SK-N-SH (cell line): ENCODE measurements around the gene PIK3R5. TPM values are rescaled to one million over a fixed set of nuclear protein-coding genes. Genes with fewer than 3 reads are reported as not detected.

ENCODE experiments used
- CTCF ChIA-PET: fragments of 300-600, 350-600 bp; formaldehyde crosslinking; extraction: SDS; loops from one replicate; lab custom pipeline; 2021; lab: Yijun Ruan, JAX
- POLR2A ChIA-PET: fragments of 350-600 bp; sonication (Branson Sonifier 250); formaldehyde crosslinking; extraction: SDS; loops from one replicate; lab custom pipeline; 2020; ENCODE audit warnings: antibody characterized with exemption, inconsistent platforms; lab: Yijun Ruan, JAX
- DNase-seq: peaks from one replicate; pipeline ENCODE4 v3.0.0; 2012
- H2AFZ ChIP-seq: fragments of 200-600 bp; sonication (generic); 2 replicates; pipeline ENCODE4 v1.8.1; 2016; ENCODE audit warnings: antibody characterized with exemption, mild to moderate bottlenecking, low read depth
- H3F3A ChIP-seq: fragments of 200-600 bp; sonication (generic); replicated peaks from 2 replicates; pipeline ENCODE3; 2016; ENCODE audit warnings: antibody characterized with exemption, mild to moderate bottlenecking; ENCODE audit not compliant: insufficient read depth
- H3K27ac ChIP-seq, 2 experiments: fragments of 200-500 bp in 1 of 2; fragments of 200-600 bp in 1 of 2; sonication (Bioruptor generic) in 1 of 2; sonication (generic), shearing (Covaris generic) in 1 of 2; 2 replicates each; pipeline versions ENCODE4 v1.5.1 to v1.6.1; 2014 to 2016; ENCODE audit warnings: low read depth in 2 of 2, inconsistent platforms in 1 of 2, low read length in 1 of 2, mild to moderate bottlenecking in 1 of 2, mixed read lengths in 1 of 2
- H3K27me3 ChIP-seq: fragments of 200-600 bp; sonication (generic), shearing (Covaris generic); 2 replicates; pipeline ENCODE4 v1.6.1; 2016; ENCODE audit warnings: mixed run types; ENCODE audit not compliant: insufficient read depth
- H3K36me3 ChIP-seq, 2 experiments: fragments of 200-500 bp in 1 of 2; fragments of 200-600 bp in 1 of 2; sonication (Bioruptor generic) in 1 of 2; sonication (generic) in 1 of 2; replicated peaks in 1 of 2; 2 replicates each; pipeline versions ENCODE3 to v1.5.1; 2014 to 2016; ENCODE audit warnings: low read length in 1 of 2, mild to moderate bottlenecking in 1 of 2; ENCODE audit not compliant: insufficient read depth in 2 of 2, control insufficient read depth in 1 of 2
- H3K4me1 ChIP-seq, 2 experiments: fragments of 200-500 bp in 1 of 2; fragments of 200-600 bp in 1 of 2; sonication (Bioruptor generic) in 1 of 2; sonication (generic), shearing (Covaris generic) in 1 of 2; 2 replicates each; pipeline versions ENCODE4 v1.5.1 to v1.6.1; 2014 to 2016; ENCODE audit warnings: low read depth in 1 of 2, low read length in 1 of 2, mixed run types in 1 of 2; ENCODE audit not compliant: insufficient read depth in 2 of 2, control insufficient read depth in 1 of 2
- H3K4me2 ChIP-seq: fragments of 200-600 bp; sonication (generic), shearing (Covaris generic); 2 replicates; pipeline ENCODE4 v1.6.1; 2017; ENCODE audit warnings: mixed run types
- H3K4me3 ChIP-seq, 2 experiments: fragments of 200-500 bp in 1 of 2; fragments of 200-600 bp in 1 of 2; sonication (Bioruptor generic) in 1 of 2; sonication (generic), shearing (Covaris generic) in 1 of 2; 2 replicates each; pipeline versions ENCODE4 v1.5.1 to v1.8.1; 2014 to 2016; ENCODE audit warnings: low read depth in 2 of 2, inconsistent platforms in 1 of 2, low read length in 1 of 2, mild to moderate bottlenecking in 1 of 2, mixed read lengths in 1 of 2, moderate library complexity in 1 of 2
- H3K79me2 ChIP-seq: fragments of 200-600 bp; sonication (generic); 2 replicates; pipeline ENCODE4 v1.8.1; 2017; ENCODE audit warnings: mild to moderate bottlenecking; ENCODE audit not compliant: insufficient read depth
- H3K9ac ChIP-seq: fragments of 200-600 bp; sonication (generic); 2 replicates; pipeline ENCODE4 v1.6.1; 2017; ENCODE audit warnings: mixed run types
- H3K9me2 ChIP-seq: fragments of 200-600 bp; sonication (generic); 2 replicates; pipeline ENCODE4 v1.6.1; 2017; ENCODE audit warnings: mixed run types
- H3K9me3 ChIP-seq: fragments of 200-600 bp; sonication (generic); 2 replicates; pipeline ENCODE4 v1.6.1; 2017; ENCODE audit warnings: mixed run types, mild to moderate bottlenecking, moderate library complexity
- H4K20me1 ChIP-seq: fragments of 200-600 bp; sonication (generic); 2 replicates; pipeline ENCODE4 v1.6.1; 2017; ENCODE audit warnings: mild to moderate bottlenecking, mixed run types; ENCODE audit not compliant: insufficient read depth
- ELF1 ChIP-seq: IDR thresholded peaks from 2 replicates; pipeline ENCODE4 v1.4.0; 2012
- FOXJ3 ChIP-seq: sonication (generic); formaldehyde crosslinking; IDR thresholded peaks from 2 replicates; pipeline ENCODE4 v1.5.1; 2020; ENCODE audit warnings: mild to moderate bottlenecking, missing genetic modification reagents
- FOXM1 ChIP-seq: IDR thresholded peaks from 2 replicates; pipeline ENCODE4 v1.4.0; 2012; ENCODE audit warnings: low read depth, mild to moderate bottlenecking
- GATA2 ChIP-seq: sonication (generic); formaldehyde crosslinking; IDR thresholded peaks from 2 replicates; pipeline ENCODE4 v1.5.0; 2020; ENCODE audit warnings: mild to moderate bottlenecking, missing genetic modification reagents
- JUND ChIP-seq: IDR thresholded peaks from 2 replicates; pipeline ENCODE4 v1.4.0; 2012
- MXI1 ChIP-seq: IDR thresholded peaks from 2 replicates; pipeline ENCODE4 v1.6.1; 2012; ENCODE audit warnings: mild to moderate bottlenecking, low read depth, low read length, improper control_type of control experiment
- POLR2AphosphoS5 ChIP-seq: IDR thresholded peaks from 2 replicates; pipeline ENCODE4 v1.6.1; 2012; ENCODE audit warnings: low read depth, low read length
- TAF1 ChIP-seq: IDR thresholded peaks from 2 replicates; pipeline ENCODE4 v1.6.1; 2012; ENCODE audit warnings: low read depth, mild to moderate bottlenecking, low read length, moderate library complexity, borderline replicate concordance
- TCF12 ChIP-seq: IDR thresholded peaks from 2 replicates; pipeline ENCODE4 v1.4.0; 2012
- WGBS: methylation state at CpG from one replicate; pipeline ENCODE4 v1.1.6; 2017; ENCODE audit warnings: low lambda C conversion rate; 5-methylcytosine and 5-hydroxymethylcytosine counted together
- polyA plus RNA-seq, 3 experiments: library from polyadenylated mRNA; depleted of rRNA; stranded (reverse); fragments of >200 nt; gene quantifications; 2 replicates each; pipeline ENCODE4 v1.2.3, GENCODE V29; 2012
- TF ChIP-seq, protein P1 (sequence below): IDR thresholded peaks from 2 replicates; pipeline ENCODE4 v1.4.0; 2012; ENCODE audit warnings: low read depth, borderline replicate concordance
- TF ChIP-seq, protein P2 (sequence below): IDR thresholded peaks from 2 replicates; pipeline ENCODE4 v1.4.0; 2012; ENCODE audit warnings: low read depth, borderline replicate concordance
- TF ChIP-seq, protein P3 (sequence below): IDR thresholded peaks from 2 replicates; pipeline ENCODE4 v1.4.0; 2012; ENCODE audit warnings: low read depth
- TF ChIP-seq, protein P4 (sequence below): fragments of 150-350 bp; IDR thresholded peaks from 2 replicates; pipeline ENCODE4 v1.6.1; 2017; ENCODE audit warnings: antibody characterized with exemption, low read length, low read depth, borderline replicate concordance

Gene PIK3R5
- polyA plus RNA-seq, 1 of the 3 experiments (the other 2 are of a cell fraction): not detected

DNA sequence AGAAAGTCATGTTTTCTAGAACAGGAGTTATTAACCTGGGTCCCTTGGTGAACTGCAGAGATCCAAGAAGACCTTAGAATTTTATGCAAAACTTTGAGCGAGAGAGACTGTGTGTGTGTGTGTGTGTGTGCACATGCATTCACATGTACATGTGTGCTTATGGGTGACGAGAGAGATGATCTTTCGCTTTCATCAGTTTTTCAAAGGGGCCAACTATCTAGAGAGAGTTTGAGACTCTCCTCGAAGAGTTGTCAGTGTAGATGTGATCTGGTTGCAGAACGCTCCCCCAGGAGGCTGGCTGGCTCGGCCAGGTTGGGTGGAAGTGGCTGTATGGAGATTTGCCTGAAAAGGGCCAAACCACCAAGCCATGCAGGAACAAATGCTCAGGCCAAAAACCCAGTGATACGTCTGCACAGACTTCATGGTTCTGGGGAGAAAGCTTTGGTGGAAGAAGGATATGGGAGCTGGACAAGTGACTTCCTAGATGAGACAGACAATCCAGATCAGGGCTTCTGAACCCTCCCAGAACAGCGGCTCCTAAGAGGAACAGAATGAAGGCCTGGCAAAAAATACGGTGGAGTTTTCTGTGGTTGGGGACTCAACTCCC, 6.1 kb downstream of the PIK3R5 start:
- Histone ChIP-seq H3K4me1 (no peaks in the 10 kb centered on the region), H3K9me3 (no peaks in the 10 kb centered on the region), H3K36me3 (no peaks in the 10 kb centered on the region), H2AFZ (no peak overlapping the region), H3K9ac (no peak overlapping the region), H3K27me3 (peaks cover 51% of the 10 kb centered on the region; the same call in 1 of the 2 replicates), H3K27ac (no peak overlapping the region), H3K9me2 (no peaks in the 10 kb centered on the region), H3K4me2 (no peak overlapping the region), H3K4me3 (no peak overlapping the region), H4K20me1 (no peaks in the 10 kb centered on the region), H3K79me2 (no peaks in the 10 kb centered on the region), H3F3A (no peaks in the 10 kb centered on the region)
- no peak for TF ChIP-seq POLR2AphosphoS5
- no peak for DNase-seq
- ChIA-PET CTCF (no interaction called here), POLR2A (no interaction called here)
- 9% methylated on average over 9 of the region's 9 CpGs for WGBS

DNA sequence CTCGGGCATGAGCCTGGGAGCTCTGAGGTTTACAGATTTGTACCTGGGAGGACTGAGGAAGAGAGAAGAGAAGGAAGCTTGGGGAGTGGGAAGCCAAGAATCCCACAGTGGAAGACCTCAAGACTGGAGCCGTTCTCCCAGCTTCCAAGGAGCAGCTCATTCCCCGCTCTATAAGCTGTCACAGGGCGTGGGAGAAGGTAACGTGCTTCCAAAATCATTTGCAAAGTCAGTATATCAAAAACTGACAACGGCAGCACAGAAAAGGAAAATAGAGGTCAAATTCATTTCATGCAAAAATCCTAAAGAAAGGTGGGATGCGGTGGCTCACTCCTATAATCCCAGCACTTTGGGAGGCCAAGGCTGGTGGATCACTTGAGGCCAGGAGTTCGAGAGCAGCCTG, 7.8 kb downstream of the PIK3R5 start:
- no peaks in the 10 kb centered on the region for H3K36me3 ChIP-seq
- H3K9ac ChIP-seq: no peak overlapping the region
- H4K20me1 ChIP-seq: no peaks in the 10 kb centered on the region
- H3K4me3 ChIP-seq: no peak overlapping the region
- H3K79me2 ChIP-seq: no peaks in the 10 kb centered on the region
- no peak overlapping the region for H3K4me2 ChIP-seq
- ChIA-PET POLR2A (no interaction called here), CTCF (interaction anchor here (1.2 kb wide), 1 partner anchor 13 kb away, joined by 3 read pairs; no protein-coding TSS in a partner anchor)
- H2AFZ ChIP-seq: no peak overlapping the region
- no peaks in the 10 kb centered on the region for H3K4me1 ChIP-seq
- H3K27ac ChIP-seq: no peak overlapping the region
- H3K9me3 ChIP-seq: no peaks in the 10 kb centered on the region
- H3F3A ChIP-seq: no peaks in the 10 kb centered on the region
- DNase-seq: no peak
- peaks cover 37% of the 10 kb centered on the region; the same call in 1 of the 2 replicates for H3K27me3 ChIP-seq
- H3K9me2 ChIP-seq: no peaks in the 10 kb centered on the region
- 10% methylated on average over 8 of the region's 8 CpGs for WGBS
- TF ChIP-seq MXI1: no peak
- TF ChIP-seq TAF1: no peak
- TF ChIP-seq POLR2AphosphoS5: no peak
- TF ChIP-seq, protein P1, sequence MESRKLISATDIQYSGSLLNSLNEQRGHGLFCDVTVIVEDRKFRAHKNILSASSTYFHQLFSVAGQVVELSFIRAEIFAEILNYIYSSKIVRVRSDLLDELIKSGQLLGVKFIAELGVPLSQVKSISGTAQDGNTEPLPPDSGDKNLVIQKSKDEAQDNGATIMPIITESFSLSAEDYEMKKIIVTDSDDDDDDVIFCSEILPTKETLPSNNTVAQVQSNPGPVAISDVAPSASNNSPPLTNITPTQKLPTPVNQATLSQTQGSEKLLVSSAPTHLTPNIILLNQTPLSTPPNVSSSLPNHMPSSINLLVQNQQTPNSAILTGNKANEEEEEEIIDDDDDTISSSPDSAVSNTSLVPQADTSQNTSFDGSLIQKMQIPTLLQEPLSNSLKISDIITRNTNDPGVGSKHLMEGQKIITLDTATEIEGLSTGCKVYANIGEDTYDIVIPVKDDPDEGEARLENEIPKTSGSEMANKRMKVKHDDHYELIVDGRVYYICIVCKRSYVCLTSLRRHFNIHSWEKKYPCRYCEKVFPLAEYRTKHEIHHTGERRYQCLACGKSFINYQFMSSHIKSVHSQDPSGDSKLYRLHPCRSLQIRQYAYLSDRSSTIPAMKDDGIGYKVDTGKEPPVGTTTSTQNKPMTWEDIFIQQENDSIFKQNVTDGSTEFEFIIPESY: no peak
- no peak for TF ChIP-seq ELF1
- TF ChIP-seq, all 33 proteins: peak for 0

DNA sequence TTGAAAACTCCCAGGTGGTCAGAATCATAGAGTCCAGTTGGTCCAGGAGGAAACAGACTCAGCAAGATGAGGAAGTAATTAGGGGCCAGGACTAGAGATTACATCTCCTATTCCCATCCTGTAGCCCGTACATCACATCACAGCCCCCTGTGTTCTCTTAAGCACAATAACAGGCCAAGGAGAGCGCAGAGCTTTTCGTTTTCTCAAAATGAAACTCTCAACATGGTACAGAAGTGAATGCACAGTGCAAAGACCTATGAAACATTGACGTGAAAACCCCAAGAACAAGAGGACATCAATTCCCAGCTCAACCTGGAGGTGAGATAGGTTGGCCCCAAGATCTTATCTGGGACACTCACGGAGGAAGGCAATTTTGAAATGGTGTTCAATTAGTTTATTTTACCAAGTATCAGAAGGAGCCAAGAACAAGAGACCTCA, 9.0 kb downstream of the PIK3R5 start:
- no peak for DNase-seq
- Histone ChIP-seq H3K4me2 (no peak overlapping the region), H3K9me3 (no peaks in the 10 kb centered on the region), H3K9me2 (no peaks in the 10 kb centered on the region), H3K36me3 (no peaks in the 10 kb centered on the region), H3F3A (no peaks in the 10 kb centered on the region), H3K27ac (no peak overlapping the region), H3K79me2 (no peaks in the 10 kb centered on the region), H3K4me1 (no peaks in the 10 kb centered on the region), H2AFZ (no peak overlapping the region), H4K20me1 (no peaks in the 10 kb centered on the region), H3K9ac (no peak overlapping the region), H3K4me3 (no peak overlapping the region), H3K27me3 (peaks cover 34% of the 10 kb centered on the region; the same call in 1 of the 2 replicates)
- 5% methylated on average over 5 of the region's 5 CpGs for WGBS
- ChIA-PET POLR2A (no interaction called here), CTCF (interaction anchor here (0.9 to 1.2 kb wide), 2 partner anchors 12 to 566 kb away, joined by 3 read pairs; no protein-coding TSS in a partner anchor)
- TF ChIP-seq, protein P2, sequence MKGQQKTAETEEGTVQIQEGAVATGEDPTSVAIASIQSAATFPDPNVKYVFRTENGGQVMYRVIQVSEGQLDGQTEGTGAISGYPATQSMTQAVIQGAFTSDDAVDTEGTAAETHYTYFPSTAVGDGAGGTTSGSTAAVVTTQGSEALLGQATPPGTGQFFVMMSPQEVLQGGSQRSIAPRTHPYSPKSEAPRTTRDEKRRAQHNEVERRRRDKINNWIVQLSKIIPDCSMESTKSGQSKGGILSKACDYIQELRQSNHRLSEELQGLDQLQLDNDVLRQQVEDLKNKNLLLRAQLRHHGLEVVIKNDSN: no peak
- TF ChIP-seq, protein P3, sequence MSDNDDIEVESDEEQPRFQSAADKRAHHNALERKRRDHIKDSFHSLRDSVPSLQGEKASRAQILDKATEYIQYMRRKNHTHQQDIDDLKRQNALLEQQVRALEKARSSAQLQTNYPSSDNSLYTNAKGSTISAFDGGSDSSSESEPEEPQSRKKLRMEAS: no peak
- TF ChIP-seq, protein P4, sequence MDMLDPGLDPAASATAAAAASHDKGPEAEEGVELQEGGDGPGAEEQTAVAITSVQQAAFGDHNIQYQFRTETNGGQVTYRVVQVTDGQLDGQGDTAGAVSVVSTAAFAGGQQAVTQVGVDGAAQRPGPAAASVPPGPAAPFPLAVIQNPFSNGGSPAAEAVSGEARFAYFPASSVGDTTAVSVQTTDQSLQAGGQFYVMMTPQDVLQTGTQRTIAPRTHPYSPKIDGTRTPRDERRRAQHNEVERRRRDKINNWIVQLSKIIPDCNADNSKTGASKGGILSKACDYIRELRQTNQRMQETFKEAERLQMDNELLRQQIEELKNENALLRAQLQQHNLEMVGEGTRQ: no peak
- TF ChIP-seq TCF12 (no peak), FOXM1 (no peak), FOXJ3 (CRISPR knock-in tag) (no peak), JUND (no peak), GATA2 (CRISPR knock-in tag) (no peak), TAF1 (no peak)
- TF ChIP-seq, protein P1: no peak
